ENCODE results near the gene BAIAP2L2.
"Not testable (repeated sequence)": the region's sequence is repeated elsewhere in the genome, so short reads cannot be mapped to it uniquely, and the experiment has no call there.

DNA sequence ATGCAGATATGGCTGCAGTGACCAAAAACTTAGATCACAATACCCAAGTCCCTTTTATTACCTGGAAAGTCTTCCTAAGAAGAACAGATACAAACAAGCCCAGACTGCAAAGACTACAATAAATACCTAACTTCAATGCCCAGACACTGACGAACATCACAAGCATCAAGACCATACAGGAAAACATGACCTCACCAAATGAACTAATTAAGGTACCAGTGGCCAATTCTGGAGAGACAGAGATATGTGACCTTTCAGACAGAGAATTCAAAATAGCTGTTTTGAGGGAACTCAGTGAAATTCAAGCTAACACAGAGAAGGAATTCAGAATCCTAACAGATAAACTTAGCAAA is 44.1 kb upstream of the BAIAP2L2 start:
- TF ChIP-seq, protein P1, sequence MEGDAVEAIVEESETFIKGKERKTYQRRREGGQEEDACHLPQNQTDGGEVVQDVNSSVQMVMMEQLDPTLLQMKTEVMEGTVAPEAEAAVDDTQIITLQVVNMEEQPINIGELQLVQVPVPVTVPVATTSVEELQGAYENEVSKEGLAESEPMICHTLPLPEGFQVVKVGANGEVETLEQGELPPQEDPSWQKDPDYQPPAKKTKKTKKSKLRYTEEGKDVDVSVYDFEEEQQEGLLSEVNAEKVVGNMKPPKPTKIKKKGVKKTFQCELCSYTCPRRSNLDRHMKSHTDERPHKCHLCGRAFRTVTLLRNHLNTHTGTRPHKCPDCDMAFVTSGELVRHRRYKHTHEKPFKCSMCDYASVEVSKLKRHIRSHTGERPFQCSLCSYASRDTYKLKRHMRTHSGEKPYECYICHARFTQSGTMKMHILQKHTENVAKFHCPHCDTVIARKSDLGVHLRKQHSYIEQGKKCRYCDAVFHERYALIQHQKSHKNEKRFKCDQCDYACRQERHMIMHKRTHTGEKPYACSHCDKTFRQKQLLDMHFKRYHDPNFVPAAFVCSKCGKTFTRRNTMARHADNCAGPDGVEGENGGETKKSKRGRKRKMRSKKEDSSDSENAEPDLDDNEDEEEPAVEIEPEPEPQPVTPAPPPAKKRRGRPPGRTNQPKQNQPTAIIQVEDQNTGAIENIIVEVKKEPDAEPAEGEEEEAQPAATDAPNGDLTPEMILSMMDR (IDR thresholded peaks at IDR 0.05), result not testable (repeated sequence)
- TF ChIP-seq EZH2 (IDR thresholded peaks at IDR 0.05; ENCODE audit: borderline replicate concordance, insufficient read depth, low read depth, low read length, poor library complexity, severe bottlenecking), result not testable (repeated sequence)

Measured in B cell (primary cell).